ENCODE results near the gene HIF3A.

HIF3A gene

DNA sequence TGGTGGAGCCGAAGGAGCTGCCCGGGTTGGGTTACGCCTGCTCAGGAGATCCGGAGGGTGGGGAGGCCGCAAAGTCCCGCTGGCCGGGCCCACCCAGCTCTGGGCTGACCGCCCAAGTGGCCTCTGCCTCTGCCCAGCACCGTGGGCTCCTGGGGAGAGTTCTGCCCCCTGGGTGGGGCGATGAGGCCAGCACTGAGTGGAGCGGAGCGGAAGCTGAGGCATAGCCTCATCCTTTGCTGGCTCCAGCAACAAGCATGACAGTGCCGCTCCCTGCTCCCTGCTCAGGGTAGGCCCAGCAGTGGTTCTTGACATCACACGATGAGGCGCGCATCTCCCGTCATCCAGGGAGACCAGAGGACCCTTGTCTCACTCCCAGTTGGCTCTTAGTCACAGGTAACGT lies 94.0 kb downstream of the HIF3A start:
- DNase-seq (ENCODE audit: low read depth): no peak
- no peak overlapping the region for H3K4me3 ChIP-seq (ENCODE audit: low read depth, low read length)
- TF ChIP-seq, protein P1, sequence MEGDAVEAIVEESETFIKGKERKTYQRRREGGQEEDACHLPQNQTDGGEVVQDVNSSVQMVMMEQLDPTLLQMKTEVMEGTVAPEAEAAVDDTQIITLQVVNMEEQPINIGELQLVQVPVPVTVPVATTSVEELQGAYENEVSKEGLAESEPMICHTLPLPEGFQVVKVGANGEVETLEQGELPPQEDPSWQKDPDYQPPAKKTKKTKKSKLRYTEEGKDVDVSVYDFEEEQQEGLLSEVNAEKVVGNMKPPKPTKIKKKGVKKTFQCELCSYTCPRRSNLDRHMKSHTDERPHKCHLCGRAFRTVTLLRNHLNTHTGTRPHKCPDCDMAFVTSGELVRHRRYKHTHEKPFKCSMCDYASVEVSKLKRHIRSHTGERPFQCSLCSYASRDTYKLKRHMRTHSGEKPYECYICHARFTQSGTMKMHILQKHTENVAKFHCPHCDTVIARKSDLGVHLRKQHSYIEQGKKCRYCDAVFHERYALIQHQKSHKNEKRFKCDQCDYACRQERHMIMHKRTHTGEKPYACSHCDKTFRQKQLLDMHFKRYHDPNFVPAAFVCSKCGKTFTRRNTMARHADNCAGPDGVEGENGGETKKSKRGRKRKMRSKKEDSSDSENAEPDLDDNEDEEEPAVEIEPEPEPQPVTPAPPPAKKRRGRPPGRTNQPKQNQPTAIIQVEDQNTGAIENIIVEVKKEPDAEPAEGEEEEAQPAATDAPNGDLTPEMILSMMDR (conservative IDR thresholded peaks at IDR 0.05; ENCODE audit: low read depth, low read length): no peak

DNA sequence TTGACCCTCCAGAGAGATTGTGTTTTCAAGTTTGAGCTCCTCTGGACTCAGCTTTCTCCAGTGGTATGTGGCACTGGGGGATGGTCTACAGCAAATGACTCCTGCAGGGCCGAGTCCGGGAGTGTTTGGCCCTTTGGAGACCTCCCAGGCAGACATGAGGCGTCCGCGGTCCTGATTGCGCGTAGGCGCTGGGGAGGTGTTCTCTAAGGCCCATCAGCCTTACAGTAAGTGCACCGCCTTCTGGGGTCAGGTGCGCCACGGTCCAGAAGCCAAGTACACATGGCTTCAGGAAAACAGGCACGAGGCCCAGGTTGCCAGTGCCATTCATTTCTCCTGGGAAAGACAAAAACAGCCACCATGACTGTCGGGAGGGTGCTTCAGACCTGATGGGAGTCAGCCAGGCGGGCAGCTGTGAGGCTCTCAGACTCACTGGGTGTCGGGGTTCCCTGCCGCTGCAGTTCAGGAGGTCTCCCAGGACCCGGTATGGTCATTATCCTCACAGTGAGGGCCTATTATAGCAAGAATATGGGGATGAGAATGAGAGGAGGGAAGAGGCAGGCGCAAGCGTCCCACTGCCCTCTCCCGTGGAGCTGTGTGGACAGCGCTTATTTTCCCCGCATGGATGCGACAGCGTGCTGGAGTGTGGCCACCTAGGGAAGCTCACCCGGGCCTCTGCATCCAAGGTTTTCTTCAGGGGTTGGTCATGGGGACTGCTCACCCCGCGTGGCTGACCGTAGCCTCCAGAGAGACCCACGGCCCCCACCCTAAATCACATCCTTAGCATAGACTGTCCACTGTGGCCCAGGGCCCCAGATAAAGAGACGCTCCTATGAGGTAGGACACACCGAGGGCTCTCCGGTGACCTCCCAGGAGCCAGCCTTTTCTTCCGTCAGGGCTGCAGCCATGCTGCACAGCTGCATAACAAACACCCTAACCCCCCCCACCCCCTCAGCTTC lies 94.7 kb downstream of the HIF3A start:
- TF ChIP-seq, protein P1 (conservative IDR thresholded peaks at IDR 0.05; ENCODE audit: low read depth, low read length): no peak
- no peak overlapping the region for H3K4me3 ChIP-seq (ENCODE audit: low read depth, low read length)
- no peak for DNase-seq (ENCODE audit: low read depth)

DNA sequence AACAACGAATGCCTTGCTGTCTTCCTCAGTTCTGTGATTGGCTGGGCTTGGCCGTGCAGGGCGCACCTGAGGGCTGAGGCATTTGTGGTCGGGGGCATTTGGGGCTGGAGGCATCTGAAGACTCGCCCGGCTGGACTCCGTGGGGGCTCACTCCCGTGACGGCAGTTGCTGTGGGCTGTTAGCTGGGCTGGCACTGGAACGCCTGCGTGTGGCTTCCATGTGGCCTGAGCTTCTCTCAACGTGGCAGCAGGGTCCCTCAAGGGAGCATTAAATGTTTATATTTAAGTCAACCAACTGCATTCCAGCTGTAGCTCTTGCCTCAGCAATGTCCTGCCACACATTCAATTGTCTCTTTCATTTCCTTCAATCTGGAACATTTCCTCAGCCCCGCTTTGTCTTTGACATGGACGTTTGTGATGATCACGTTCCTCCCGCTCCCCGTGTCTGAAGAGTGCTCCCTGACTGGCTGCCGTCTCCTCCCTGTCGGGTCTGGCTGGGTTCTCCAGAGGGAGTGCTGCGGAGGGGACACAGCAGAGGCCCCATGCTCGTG lies 95.5 kb downstream of the HIF3A start:
- TF ChIP-seq, protein P1 (conservative IDR thresholded peaks at IDR 0.05; ENCODE audit: low read depth, low read length): no peak
- DNase-seq (ENCODE audit: low read depth): peak; percentile 71
- no peak overlapping the region for H3K4me3 ChIP-seq (ENCODE audit: low read depth, low read length)

DNA sequence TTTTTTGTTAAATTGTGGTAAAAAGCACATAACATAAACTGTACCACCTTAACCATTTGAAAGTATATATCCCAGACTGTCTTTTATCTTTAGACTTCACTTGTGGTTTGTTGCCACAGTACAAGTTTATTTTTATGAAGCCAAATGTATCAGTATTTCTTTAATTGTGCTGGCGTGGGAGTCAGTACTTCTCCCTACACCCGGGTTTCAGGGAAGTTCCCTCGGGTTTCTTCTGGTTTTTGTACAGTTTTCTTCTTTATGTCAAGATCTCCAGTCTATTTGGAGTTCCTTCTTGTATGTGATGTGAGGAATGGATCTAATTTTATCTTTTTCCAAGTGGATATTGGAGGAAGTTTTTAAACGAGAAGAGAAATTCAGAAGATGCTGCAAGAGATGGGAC lies 96.0 kb downstream of the HIF3A start:
- TF ChIP-seq, protein P1 (conservative IDR thresholded peaks at IDR 0.05; ENCODE audit: low read depth, low read length): no peak
- no peak for DNase-seq (ENCODE audit: low read depth)
- H3K4me3 ChIP-seq (ENCODE audit: low read depth, low read length): no peak overlapping the region

All from choroid plexus epithelial cell (primary cell).